ENCODE measurements around the gene CEBPA. TPM values are rescaled to one million over a fixed set of nuclear protein-coding genes. Genes with fewer than 3 reads are reported as not detected.

Gene CEBPA
- total RNA-seq, 2 experiments from 2014 or later = 2.1 to 2.5 TPM

GRCh38 chr19:33260628-33261418 is 41.5 kb downstream of the CEBPA start:
- H3K9me2 ChIP-seq (ENCODE audit: insufficient read depth, low read length) = no peaks in the 10 kb centered on the region
- H3K36me3 ChIP-seq (ENCODE audit: insufficient read depth, low read length) = no peaks in the 10 kb centered on the region
- H3K4me1 ChIP-seq (ENCODE audit: insufficient read depth, low read length, poor library complexity, severe bottlenecking) = no peaks in the 10 kb centered on the region
- no peak overlapping the region for H3K27ac ChIP-seq (ENCODE audit: low read depth, low read length, poor library complexity, severe bottlenecking)
- no peaks in the 10 kb centered on the region for H4K20me1 ChIP-seq (ENCODE audit: insufficient read depth, low read length)
- no peak overlapping the region for H2AFZ ChIP-seq (ENCODE audit: low read length)
- ChIA-PET CTCF (ENCODE audit: unreplicated experiment) (interaction anchor here (0.6 kb wide), 1 partner anchor 85 kb away, joined by 4 read pairs; no protein-coding TSS in a partner anchor), POLR2A (no interaction called here)
- intact Hi-C loops (cut with micrococcal nuclease; ENCODE audit: unreplicated experiment) = no loop called here
- DNase-seq (ENCODE audit: low spot score) = no peak
- no peaks in the 10 kb centered on the region for H3K9me3 ChIP-seq (ENCODE audit: low read length)
- BruUV-seq (replicated peaks) = no TSS peak
- TF ChIP-seq EZH2phosphoT487 (IDR thresholded peaks at IDR 0.05; ENCODE audit: borderline replicate concordance, low read depth, low read length) (no peak), CTCF (conservative IDR thresholded peaks at IDR 0.05; ENCODE audit: low read length) (no peak)
- H3K4me3 ChIP-seq (ENCODE audit: low read depth, low read length, poor library complexity, severe bottlenecking) = no peak overlapping the region
- no peaks in the 10 kb centered on the region for H3K79me2 ChIP-seq (ENCODE audit: insufficient read depth, low read depth, low read length)
- no peak overlapping the region for H3K4me2 ChIP-seq (ENCODE audit: low read length)

GRCh38 chr19:33259539-33259938 is 42.8 kb downstream of the CEBPA start:
- POLR2A ChIA-PET = no interaction called here
- H3K36me3 ChIP-seq (ENCODE audit: insufficient read depth, low read length) = no peaks in the 10 kb centered on the region
- no peak for TF ChIP-seq CTCF (conservative IDR thresholded peaks at IDR 0.05; ENCODE audit: low read length)
- TF ChIP-seq EZH2phosphoT487 (IDR thresholded peaks at IDR 0.05; ENCODE audit: borderline replicate concordance, low read depth, low read length) = no peak
- no peaks in the 10 kb centered on the region for H3K9me3 ChIP-seq (ENCODE audit: low read length)
- H3K4me3 ChIP-seq (ENCODE audit: low read depth, low read length, poor library complexity, severe bottlenecking) = no peak overlapping the region
- intact Hi-C loops (cut with micrococcal nuclease; ENCODE audit: unreplicated experiment) = no loop called here
- H3K79me2 ChIP-seq (ENCODE audit: insufficient read depth, low read depth, low read length) = no peaks in the 10 kb centered on the region
- CTCF ChIA-PET (ENCODE audit: unreplicated experiment) = no interaction called here
- no TSS peak for BruUV-seq (replicated peaks)
- H4K20me1 ChIP-seq (ENCODE audit: insufficient read depth, low read length) = no peaks in the 10 kb centered on the region
- H3K4me2 ChIP-seq (ENCODE audit: low read length) = no peak overlapping the region
- no peaks in the 10 kb centered on the region for H3K4me1 ChIP-seq (ENCODE audit: insufficient read depth, low read length, poor library complexity, severe bottlenecking)
- H3K9me2 ChIP-seq (ENCODE audit: insufficient read depth, low read length) = no peaks in the 10 kb centered on the region
- no peak overlapping the region for H3K27ac ChIP-seq (ENCODE audit: low read depth, low read length, poor library complexity, severe bottlenecking)
- no peak overlapping the region for H2AFZ ChIP-seq (ENCODE audit: low read length)
- DNase-seq (ENCODE audit: low spot score) = no peak

GRCh38 chr19:33257828-33258227 is 44.5 kb downstream of the CEBPA start:
- no peak overlapping the region for H2AFZ ChIP-seq (ENCODE audit: low read length)
- H3K79me2 ChIP-seq (ENCODE audit: insufficient read depth, low read depth, low read length) = no peaks in the 10 kb centered on the region
- no peak overlapping the region for H3K4me2 ChIP-seq (ENCODE audit: low read length)
- no peaks in the 10 kb centered on the region for H4K20me1 ChIP-seq (ENCODE audit: insufficient read depth, low read length)
- no peaks in the 10 kb centered on the region for H3K9me2 ChIP-seq (ENCODE audit: insufficient read depth, low read length)
- no TSS peak for BruUV-seq (replicated peaks)
- no peaks in the 10 kb centered on the region for H3K4me1 ChIP-seq (ENCODE audit: insufficient read depth, low read length, poor library complexity, severe bottlenecking)
- intact Hi-C loops (cut with micrococcal nuclease; ENCODE audit: unreplicated experiment) = no loop called here
- H3K36me3 ChIP-seq (ENCODE audit: insufficient read depth, low read length) = no peaks in the 10 kb centered on the region
- ChIA-PET POLR2A (interaction anchor here (1.1 kb wide), 1 partner anchor 20 kb away, joined by 4 read pairs; no protein-coding TSS in a partner anchor), CTCF (ENCODE audit: unreplicated experiment) (no interaction called here)
- DNase-seq (ENCODE audit: low spot score) = no peak
- H3K4me3 ChIP-seq (ENCODE audit: low read depth, low read length, poor library complexity, severe bottlenecking) = no peak overlapping the region
- TF ChIP-seq EZH2phosphoT487 (IDR thresholded peaks at IDR 0.05; ENCODE audit: borderline replicate concordance, low read depth, low read length) (no peak), CTCF (conservative IDR thresholded peaks at IDR 0.05; ENCODE audit: low read length) (no peak)
- no peaks in the 10 kb centered on the region for H3K9me3 ChIP-seq (ENCODE audit: low read length)
- no peak overlapping the region for H3K27ac ChIP-seq (ENCODE audit: low read depth, low read length, poor library complexity, severe bottlenecking)

Data from OCI-LY7 (cell line).